Endodermal cell (in vitro differentiated cells): ENCODE measurements around the gene MYL10. TPM values are rescaled to one million over a fixed set of nuclear protein-coding genes. Genes with fewer than 3 reads are reported as not detected.

Experiments
- DNase-seq: peaks from one replicate; pipeline ENCODE4 v3.0.0-alpha.2; 2017
- H3K27ac ChIP-seq: 2 replicates; pipeline ENCODE4 v1.5.1; 2013; ENCODE audit warnings: mild to moderate bottlenecking, low read depth, low read length, moderate library complexity
- H3K27me3 ChIP-seq: 2 replicates; pipeline ENCODE4 v1.6.1; 2013; ENCODE audit warnings: mild to moderate bottlenecking, low read length, moderate library complexity; ENCODE audit not compliant: insufficient read depth, control insufficient read depth, poor library complexity, severe bottlenecking
- H3K36me3 ChIP-seq: 2 replicates; pipeline ENCODE4 v1.7.0; 2013; ENCODE audit warnings: mild to moderate bottlenecking, low read length, moderate library complexity; ENCODE audit not compliant: control insufficient read depth, insufficient read depth
- H3K4me1 ChIP-seq: one replicate; pipeline ENCODE4 v1.7.0; 2013; ENCODE audit warnings: low read length; ENCODE audit not compliant: control insufficient read depth, insufficient read depth
- H3K4me3 ChIP-seq: 2 replicates; pipeline ENCODE4 v1.5.1; 2013; ENCODE audit warnings: mild to moderate bottlenecking, low read length, moderate library complexity
- H3K9ac ChIP-seq: 2 replicates; pipeline ENCODE4 v1.6.1; 2013; ENCODE audit warnings: mild to moderate bottlenecking, low read length, moderate library complexity; ENCODE audit not compliant: poor library complexity, severe bottlenecking; ENCODE audit errors: extremely low read depth
- H3K9me3 ChIP-seq: 2 replicates; pipeline ENCODE4 v1.6.1; 2013; ENCODE audit warnings: mild to moderate bottlenecking, low read length, moderate library complexity; ENCODE audit not compliant: control insufficient read depth
- H3K27ac Mint-ChIP-seq: 2 replicates; pipeline ENCODE4 v1.8.0; 2020; ENCODE audit warnings: mixed read lengths
- H3K27me3 Mint-ChIP-seq: 2 replicates; pipeline ENCODE4 v1.8.0; 2021; ENCODE audit warnings: mild to moderate bottlenecking, mixed read lengths; ENCODE audit not compliant: insufficient read depth
- H3K36me3 Mint-ChIP-seq: 2 replicates; pipeline ENCODE4 v1.8.0; 2020; ENCODE audit warnings: low read depth, mixed read lengths
- H3K4me1 Mint-ChIP-seq: 2 replicates; pipeline ENCODE4 v1.8.0; 2020; ENCODE audit warnings: mixed read lengths
- H3K4me3 Mint-ChIP-seq: 2 replicates; pipeline ENCODE4 v1.8.0; 2020; ENCODE audit warnings: mild to moderate bottlenecking, moderate library complexity, mixed read lengths
- H3K9me3 Mint-ChIP-seq: 2 replicates; pipeline ENCODE4 v1.8.0; 2020; ENCODE audit warnings: mild to moderate bottlenecking, mixed read lengths
- WGBS, 2 experiments: methylation state at CpG; one replicate each; pipeline versions ENCODE4 v1.1.5 to v1.1.7; 2013; ENCODE audit warnings: missing lambda C conversion rate in 2 of 2, mixed read lengths in 1 of 2; ENCODE audit not compliant: insufficient coverage in 1 of 2, insufficient read length in 1 of 2; 5-methylcytosine and 5-hydroxymethylcytosine counted together
- total RNA-seq, 2 donors: library from RNA; stranded (reverse); fragmentation: NEBNext Ultra II Directional in 1 of 2; extraction: Animal tissue kit (Norgen Biotek cat#: 25700) in 1 of 2; gene quantifications; 2 replicates in 1 of 2; 3 replicates in 1 of 2; pipeline ENCODE4 v1.2.1, GENCODE V29; 2021
- TF ChIP-seq, protein P1 (sequence below): fragments of 200-600 bp; sonication (generic); conservative IDR thresholded peaks from 2 replicates; pipeline ENCODE4 v1.5.0; 2021; ENCODE audit warnings: antibody characterized with exemption, mild to moderate bottlenecking

Gene MYL10
- total RNA-seq, 2 donors from 2014 or later, result not detected

DNA sequence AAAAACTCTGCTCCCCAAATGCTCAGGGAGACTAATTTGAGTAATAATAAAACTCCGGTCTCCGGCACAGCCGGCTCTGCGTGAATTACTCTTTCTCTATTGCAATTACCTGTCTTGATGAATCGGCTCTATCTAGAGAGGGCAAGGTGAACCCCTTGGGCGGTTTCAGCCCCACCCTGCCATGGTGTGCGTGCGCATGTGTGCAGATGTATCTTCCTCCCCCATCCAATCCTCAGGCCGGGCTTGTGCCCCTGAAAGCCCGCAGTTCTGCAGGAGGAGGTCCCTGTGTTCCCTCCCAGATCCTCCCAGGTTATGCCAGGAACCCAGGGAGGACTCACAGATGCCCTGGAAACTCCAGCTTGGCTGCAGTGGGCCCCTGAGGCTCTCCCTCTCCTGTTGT, 48.3 kb upstream of the MYL10 start:
- no peak overlapping the region for H3K27ac Mint-ChIP-seq
- H3K36me3 Mint-ChIP-seq, result no peaks in the 10 kb centered on the region
- Histone ChIP-seq H3K36me3 (no peaks in the 10 kb centered on the region), H3K4me3 (no peak overlapping the region), H3K4me1 (no peaks in the 10 kb centered on the region), H3K27ac (no peak overlapping the region), H3K27me3 (no peaks in the 10 kb centered on the region), H3K9me3 (no peaks in the 10 kb centered on the region), H3K9ac (no peak overlapping the region)
- TF ChIP-seq, protein P1, sequence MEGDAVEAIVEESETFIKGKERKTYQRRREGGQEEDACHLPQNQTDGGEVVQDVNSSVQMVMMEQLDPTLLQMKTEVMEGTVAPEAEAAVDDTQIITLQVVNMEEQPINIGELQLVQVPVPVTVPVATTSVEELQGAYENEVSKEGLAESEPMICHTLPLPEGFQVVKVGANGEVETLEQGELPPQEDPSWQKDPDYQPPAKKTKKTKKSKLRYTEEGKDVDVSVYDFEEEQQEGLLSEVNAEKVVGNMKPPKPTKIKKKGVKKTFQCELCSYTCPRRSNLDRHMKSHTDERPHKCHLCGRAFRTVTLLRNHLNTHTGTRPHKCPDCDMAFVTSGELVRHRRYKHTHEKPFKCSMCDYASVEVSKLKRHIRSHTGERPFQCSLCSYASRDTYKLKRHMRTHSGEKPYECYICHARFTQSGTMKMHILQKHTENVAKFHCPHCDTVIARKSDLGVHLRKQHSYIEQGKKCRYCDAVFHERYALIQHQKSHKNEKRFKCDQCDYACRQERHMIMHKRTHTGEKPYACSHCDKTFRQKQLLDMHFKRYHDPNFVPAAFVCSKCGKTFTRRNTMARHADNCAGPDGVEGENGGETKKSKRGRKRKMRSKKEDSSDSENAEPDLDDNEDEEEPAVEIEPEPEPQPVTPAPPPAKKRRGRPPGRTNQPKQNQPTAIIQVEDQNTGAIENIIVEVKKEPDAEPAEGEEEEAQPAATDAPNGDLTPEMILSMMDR, result no peak
- H3K9me3 Mint-ChIP-seq, result peaks cover 4% of the 10 kb centered on the region
- WGBS, 2 experiments, result 80 to 88% methylated on average over 5 to 10 of the region's 10 CpGs
- peaks cover 2% of the 10 kb centered on the region for H3K27me3 Mint-ChIP-seq
- H3K4me3 Mint-ChIP-seq, result no peak overlapping the region
- no peaks in the 10 kb centered on the region for H3K4me1 Mint-ChIP-seq
- no peak for DNase-seq

- Mint-ChIP-seq H3K9me3 (peaks cover 4% of the 10 kb centered on the region), H3K27me3 (peaks cover 2% of the 10 kb centered on the region), H3K4me3 (no peak overlapping the region), H3K4me1 (no peaks in the 10 kb centered on the region), H3K36me3 (no peaks in the 10 kb centered on the region), H3K27ac (no peak overlapping the region)
- 88 to 100% methylated on average over 2 to 6 of the region's 6 CpGs for WGBS, 2 experiments
- Histone ChIP-seq H3K9ac (no peak overlapping the region), H3K27ac (no peak overlapping the region), H3K4me3 (no peak overlapping the region), H3K27me3 (no peaks in the 10 kb centered on the region), H3K9me3 (no peaks in the 10 kb centered on the region), H3K4me1 (no peaks in the 10 kb centered on the region), H3K36me3 (no peaks in the 10 kb centered on the region)
- TF ChIP-seq, protein P1, result no peak
- no peak for DNase-seq
Measured at GRCh38 chr7:101676956-101677355, 47.9 kb upstream of the MYL10 start.

DNA sequence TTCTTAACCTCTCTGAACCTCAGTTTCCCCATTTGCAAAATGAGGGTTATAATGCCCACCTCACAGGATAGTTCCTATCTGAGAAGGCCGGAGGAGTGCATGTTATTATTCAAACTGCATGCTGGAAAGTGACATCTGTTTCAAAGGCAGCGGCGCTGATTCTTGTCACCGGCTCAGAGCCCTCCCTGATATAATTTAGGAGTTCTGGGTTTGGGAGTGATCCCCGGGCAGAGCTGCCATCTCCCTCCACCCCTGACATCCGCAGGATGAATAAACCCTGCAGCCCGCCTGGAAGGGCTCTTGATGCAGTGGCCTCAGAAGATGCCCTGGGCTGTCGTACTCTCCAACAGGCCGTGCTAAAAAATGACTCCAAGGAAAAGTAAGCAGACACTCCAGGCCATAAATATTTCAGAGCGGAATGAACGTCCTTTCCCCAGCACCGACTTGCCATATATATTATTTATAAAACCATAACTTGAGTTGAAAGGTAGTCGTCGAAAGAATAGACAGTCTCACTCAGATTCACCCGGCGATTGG, 47.0 kb upstream of the MYL10 start:
- TF ChIP-seq, protein P1, result no peak
- 94 to 99% methylated on average over 9 to 16 of the region's 16 CpGs for WGBS, 2 experiments
- H3K4me3 Mint-ChIP-seq, result no peak overlapping the region
- no peak overlapping the region for H3K9ac ChIP-seq
- H3K9me3 Mint-ChIP-seq, result peaks cover 4% of the 10 kb centered on the region
- H3K27me3 Mint-ChIP-seq, result peaks cover 2% of the 10 kb centered on the region
- no peaks in the 10 kb centered on the region for H3K9me3 ChIP-seq
- H3K27me3 ChIP-seq, result no peaks in the 10 kb centered on the region
- H3K36me3 Mint-ChIP-seq, result no peaks in the 10 kb centered on the region
- no peaks in the 10 kb centered on the region for H3K4me1 Mint-ChIP-seq
- DNase-seq, result no peak
- no peaks in the 10 kb centered on the region for H3K4me1 ChIP-seq
- no peak overlapping the region for H3K27ac Mint-ChIP-seq
- H3K4me3 ChIP-seq, result no peak overlapping the region
- no peaks in the 10 kb centered on the region for H3K36me3 ChIP-seq
- no peak overlapping the region for H3K27ac ChIP-seq
